IPS DF 6.9 (cell line): ENCODE measurements around the gene CPSF3.

ENCODE experiments used
- DNase-seq: peaks from one replicate; pipeline ENCODE4 v3.0.0-alpha.2; 2013; ENCODE audit warnings: low read depth, low spot score
- H3K27ac ChIP-seq: one replicate; pipeline ENCODE4 v1.5.1; 2013; ENCODE audit warnings: low read length, control low read depth
- H3K27me3 ChIP-seq: 2 replicates; pipeline ENCODE4 v1.6.1; 2013; ENCODE audit warnings: mild to moderate bottlenecking, low read length; ENCODE audit not compliant: control insufficient read depth, insufficient read depth
- H3K36me3 ChIP-seq: 2 replicates; pipeline ENCODE4 v1.6.1; 2013; ENCODE audit warnings: low read length; ENCODE audit not compliant: control insufficient read depth, insufficient read depth
- H3K4me1 ChIP-seq: 2 replicates; pipeline ENCODE4 v1.6.1; 2013; ENCODE audit warnings: low read length; ENCODE audit not compliant: control insufficient read depth, insufficient read depth
- H3K4me3 ChIP-seq: 2 replicates; pipeline ENCODE4 v1.5.1; 2013; ENCODE audit warnings: mild to moderate bottlenecking, low read length
- H3K9me3 ChIP-seq: 2 replicates; pipeline ENCODE4 v1.6.1; 2013; ENCODE audit warnings: low read length, inconsistent platforms; ENCODE audit not compliant: control insufficient read depth, insufficient read depth
- WGBS: extraction: QIAGEN DNeasy Blood & Tissue Kit; methylation state at CpG from one replicate; pipeline ENCODE4 v1.1.7; 2013; ENCODE audit warnings: mixed read lengths, missing lambda C conversion rate; ENCODE audit not compliant: insufficient read length, insufficient coverage; 5-methylcytosine and 5-hydroxymethylcytosine counted together

Gene CPSF3

DNA sequence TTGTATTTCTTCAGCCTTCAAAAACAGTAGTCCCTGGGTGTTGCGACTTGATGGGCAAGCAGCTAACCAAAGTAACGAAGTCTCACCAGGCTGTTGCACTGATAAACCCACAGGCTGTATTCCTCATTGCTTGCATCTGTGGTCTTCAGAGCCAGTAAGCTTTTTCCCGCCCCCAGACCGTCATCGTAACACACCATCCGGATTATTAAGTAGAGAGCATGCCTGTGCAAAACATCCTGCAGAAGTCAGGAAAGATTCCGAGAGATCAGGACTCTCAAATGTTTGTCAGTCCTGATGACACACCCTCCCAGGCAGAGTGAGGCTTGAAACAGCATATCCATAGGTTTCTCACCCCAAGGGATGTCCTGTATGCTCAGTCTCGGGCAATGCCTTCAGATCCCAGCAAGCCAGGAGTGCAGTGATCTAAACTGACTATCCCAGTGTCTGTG lies 16.1 kb upstream of the CPSF3 start:
- H3K27ac ChIP-seq: no peak overlapping the region
- H3K4me3 ChIP-seq: no peak overlapping the region
- no peaks in the 10 kb centered on the region; the same call in 1 of the 2 replicates for H3K36me3 ChIP-seq
- WGBS: no CpG with 5 or more reads among the region's 8 CpGs
- H3K9me3 ChIP-seq: no peaks in the 10 kb centered on the region
- no peaks in the 10 kb centered on the region for H3K4me1 ChIP-seq
- no peak for DNase-seq
- H3K27me3 ChIP-seq: no peaks in the 10 kb centered on the region

DNA sequence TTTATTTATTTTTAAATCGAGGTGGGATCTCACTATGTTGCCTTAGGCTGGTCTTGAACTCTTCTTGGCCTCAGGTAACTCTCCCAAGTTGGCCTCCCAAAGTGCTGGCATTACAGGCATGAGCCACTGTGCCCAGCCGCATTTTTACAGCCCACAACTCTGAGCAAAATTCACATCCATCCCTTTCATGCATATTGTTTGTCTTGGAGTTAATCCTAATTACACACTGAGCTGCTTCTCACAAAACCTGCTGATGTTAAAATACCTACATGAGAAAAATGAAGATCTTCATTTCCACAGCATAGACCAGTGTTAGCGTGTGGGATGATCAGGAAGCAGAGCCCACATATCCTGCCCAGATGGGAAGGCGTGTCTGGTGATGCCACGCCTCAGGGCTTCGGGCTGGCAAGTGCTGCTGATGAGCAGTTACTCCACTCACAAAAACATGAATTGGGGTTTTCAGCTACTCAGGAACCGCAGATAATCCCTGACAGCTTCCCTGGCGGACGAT lies 14.8 kb upstream of the CPSF3 start:
- Histone ChIP-seq H3K4me1 (no peaks in the 10 kb centered on the region), H3K9me3 (no peaks in the 10 kb centered on the region), H3K4me3 (no peak overlapping the region), H3K36me3 (no peaks in the 10 kb centered on the region; the same call in 1 of the 2 replicates), H3K27ac (no peak overlapping the region), H3K27me3 (no peaks in the 10 kb centered on the region)
- WGBS: no CpG with 5 or more reads among the region's 9 CpGs
- DNase-seq: no peak

DNA sequence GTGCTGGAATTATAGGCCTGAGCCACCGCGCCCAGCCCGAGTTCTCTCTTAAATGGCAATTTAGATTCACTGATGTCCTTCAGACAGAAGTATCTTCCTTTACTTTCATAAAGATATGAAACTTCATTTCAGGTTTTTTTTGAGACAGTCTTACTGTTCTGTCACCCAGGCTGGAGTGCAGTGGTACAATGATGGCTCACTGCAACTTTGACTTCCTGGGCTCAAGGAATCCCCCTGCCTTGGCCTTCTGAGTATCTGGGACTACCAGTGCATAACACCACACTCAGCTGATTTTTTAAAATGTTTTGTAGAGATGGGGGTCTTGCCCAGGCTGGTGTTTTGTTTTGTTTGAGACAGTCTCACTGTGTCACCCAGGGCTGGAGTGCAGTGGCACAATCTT lies 13.3 kb upstream of the CPSF3 start:
- no peaks in the 10 kb centered on the region for H3K4me1 ChIP-seq
- no peaks in the 10 kb centered on the region for H3K9me3 ChIP-seq
- H3K27me3 ChIP-seq: no peaks in the 10 kb centered on the region
- no peak for DNase-seq
- no peaks in the 10 kb centered on the region; the same call in 1 of the 2 replicates for H3K36me3 ChIP-seq
- no CpG with 5 or more reads among the region's 3 CpGs for WGBS
- H3K4me3 ChIP-seq: no peak overlapping the region
- no peak overlapping the region for H3K27ac ChIP-seq

- no CpG with 5 or more reads among the region's 7 CpGs for WGBS
- H3K4me3 ChIP-seq: no peak overlapping the region
- H3K36me3 ChIP-seq: no peaks in the 10 kb centered on the region; the same call in 1 of the 2 replicates
- H3K27me3 ChIP-seq: no peaks in the 10 kb centered on the region
- no peak overlapping the region for H3K27ac ChIP-seq
- H3K9me3 ChIP-seq: no peaks in the 10 kb centered on the region
- DNase-seq: no peak
- H3K4me1 ChIP-seq: no peaks in the 10 kb centered on the region
These were observed 10.7 kb upstream of the CPSF3 start for GRCh38 chr2:9412781-9413180.

- no peaks in the 10 kb centered on the region for H3K9me3 ChIP-seq
- H3K27me3 ChIP-seq: no peaks in the 10 kb centered on the region
- no peaks in the 10 kb centered on the region for H3K4me1 ChIP-seq
- no peak for DNase-seq
- H3K36me3 ChIP-seq: no peaks in the 10 kb centered on the region; the same call in 1 of the 2 replicates
- no CpG with 5 or more reads among the region's 16 CpGs for WGBS
- no peak overlapping the region for H3K27ac ChIP-seq
- no peak overlapping the region for H3K4me3 ChIP-seq
These were observed 7.8 kb upstream of the CPSF3 start for GRCh38 chr2:9415516-9416169.

DNA sequence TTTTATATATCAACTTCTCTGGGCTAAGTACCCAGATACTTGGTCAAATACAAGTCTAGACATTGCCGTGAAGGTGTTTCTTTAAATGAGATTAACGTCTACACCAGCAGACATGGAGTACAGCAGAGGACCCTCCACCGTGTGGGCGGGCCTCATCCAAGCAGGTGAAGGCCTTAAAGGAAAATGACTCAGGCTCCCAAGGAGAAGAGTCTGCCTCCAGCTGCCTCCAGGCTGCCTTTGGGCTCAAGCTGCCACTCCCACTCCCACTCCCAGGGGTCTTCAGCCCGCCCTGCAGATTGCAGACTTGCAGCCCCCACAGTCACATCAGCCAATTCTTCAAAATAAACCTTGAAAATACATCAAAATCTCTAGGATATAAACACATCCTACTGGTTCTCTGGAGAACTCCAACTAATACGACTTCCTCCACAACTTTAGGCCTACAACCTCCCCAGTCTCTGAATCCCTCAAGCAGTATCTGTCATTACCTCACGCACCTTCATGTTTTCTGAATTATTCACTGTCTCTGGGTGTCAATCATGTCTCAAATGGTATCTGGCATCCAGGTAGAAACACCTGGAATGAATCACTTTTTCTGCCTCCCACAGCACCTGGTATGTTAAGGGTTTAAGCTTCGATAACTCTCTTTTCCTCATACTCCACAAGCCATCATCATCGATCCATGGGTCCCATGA lies 7.0 kb upstream of the CPSF3 start:
- H3K27ac ChIP-seq: no peak overlapping the region
- no peaks in the 10 kb centered on the region for H3K9me3 ChIP-seq
- H3K36me3 ChIP-seq: no peaks in the 10 kb centered on the region; the same call in 1 of the 2 replicates
- WGBS: no CpG with 5 or more reads among the region's 9 CpGs
- H3K4me1 ChIP-seq: no peaks in the 10 kb centered on the region
- H3K4me3 ChIP-seq: no peak overlapping the region
- no peak for DNase-seq
- no peaks in the 10 kb centered on the region for H3K27me3 ChIP-seq

GRCh38 chr2:9416962-9417316 lies 6.5 kb upstream of the CPSF3 start:
- no peaks in the 10 kb centered on the region; the same call in 1 of the 2 replicates for H3K36me3 ChIP-seq
- no CpG with 5 or more reads among the region's 7 CpGs for WGBS
- no peak overlapping the region for H3K4me3 ChIP-seq
- no peak overlapping the region for H3K27ac ChIP-seq
- H3K4me1 ChIP-seq: no peaks in the 10 kb centered on the region
- no peak for DNase-seq
- no peaks in the 10 kb centered on the region for H3K9me3 ChIP-seq
- no peaks in the 10 kb centered on the region for H3K27me3 ChIP-seq

DNA sequence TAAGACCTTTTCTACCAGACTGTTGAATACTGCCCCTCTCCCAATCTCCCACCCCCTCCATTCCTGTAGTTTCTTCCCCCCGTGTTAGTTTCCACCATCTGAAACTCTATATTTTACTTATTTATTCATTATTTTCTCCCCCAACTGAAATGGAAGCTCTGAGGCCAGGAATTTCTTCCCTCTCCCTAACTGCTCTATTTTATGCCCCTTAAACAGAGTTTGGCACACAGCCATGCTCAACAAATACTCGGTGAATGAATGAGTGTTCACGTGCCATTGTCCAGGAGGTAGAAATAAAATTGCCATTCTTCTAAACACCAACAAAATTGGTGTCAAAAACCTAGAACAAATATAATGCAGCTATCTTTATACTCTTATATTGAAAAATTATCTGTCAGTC lies 5.7 kb upstream of the CPSF3 start:
- no peaks in the 10 kb centered on the region; the same call in 1 of the 2 replicates for H3K36me3 ChIP-seq
- DNase-seq: no peak
- no CpG with 5 or more reads among the region's 3 CpGs for WGBS
- peaks cover 2% of the 10 kb centered on the region; the same call in 1 of the 2 replicates for H3K4me1 ChIP-seq
- H3K27me3 ChIP-seq: no peaks in the 10 kb centered on the region
- H3K9me3 ChIP-seq: no peaks in the 10 kb centered on the region
- no peak overlapping the region for H3K4me3 ChIP-seq
- no peak overlapping the region for H3K27ac ChIP-seq

DNA sequence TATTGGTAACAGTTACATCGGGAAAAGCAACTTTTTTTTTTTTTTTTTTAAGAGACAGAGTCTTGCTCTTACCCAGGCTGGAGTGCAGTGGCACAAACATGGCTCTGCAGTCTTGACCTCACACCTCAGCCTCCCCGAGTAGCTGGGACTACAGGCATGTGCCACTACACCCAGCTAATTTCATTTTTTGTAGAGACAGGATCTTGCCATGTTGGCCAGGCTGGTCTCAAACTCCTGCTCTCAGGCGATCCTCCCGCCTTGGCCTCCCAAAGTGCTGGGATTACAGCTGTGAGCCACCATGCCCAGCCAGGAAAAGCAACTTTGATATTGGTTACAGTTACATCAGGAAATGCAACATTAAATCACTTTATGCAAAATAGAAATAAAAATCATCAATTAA lies 4.7 kb upstream of the CPSF3 start:
- no CpG with 5 or more reads among the region's 4 CpGs for WGBS
- Histone ChIP-seq H3K27ac (no peak overlapping the region), H3K9me3 (no peaks in the 10 kb centered on the region), H3K4me3 (no peak overlapping the region), H3K36me3 (no peaks in the 10 kb centered on the region; the same call in 1 of the 2 replicates), H3K4me1 (peaks cover 2% of the 10 kb centered on the region; the same call in 1 of the 2 replicates), H3K27me3 (no peaks in the 10 kb centered on the region)
- no peak for DNase-seq

- Histone ChIP-seq H3K27ac (no peak overlapping the region), H3K4me3 (no peak overlapping the region)
- no peak for DNase-seq
These were observed 3.9 kb upstream of the CPSF3 start for GRCh38 chr2:9419541-9419940.

More at GRCh38 chr2:9419541-9419940, 3.9 kb upstream of the CPSF3 start:
- H3K9me3 ChIP-seq: no peaks in the 10 kb centered on the region
- peaks cover 2% of the 10 kb centered on the region; the same call in 1 of the 2 replicates for H3K4me1 ChIP-seq
- no peaks in the 10 kb centered on the region for H3K27me3 ChIP-seq
- no CpG with 5 or more reads among the region's 3 CpGs for WGBS
- no peaks in the 10 kb centered on the region; the same call in 1 of the 2 replicates for H3K36me3 ChIP-seq
